ENCODE measurements around the gene NR3C2.
A peak's percentile ranks its signal among the peaks of the same experiment; 100 is the strongest.

The NR3C2 gene

GRCh38 chr4:148056879-148057278, 385.3 kb downstream of the NR3C2 start:
- Histone ChIP-seq H3K9me3 (ENCODE audit: severe bottlenecking) (no peaks in the 10 kb centered on the region), H3K27ac (ENCODE audit: poor library complexity, severe bottlenecking) (no peak overlapping the region), H3K4me1 (ENCODE audit: insufficient read depth, poor library complexity, severe bottlenecking) (no peaks in the 10 kb centered on the region), H3K4me3 (ENCODE audit: severe bottlenecking) (no peak overlapping the region), H3K36me3 (ENCODE audit: low read depth) (no peaks in the 10 kb centered on the region), H3K27me3 (ENCODE audit: insufficient read depth, poor library complexity, severe bottlenecking) (no peaks in the 10 kb centered on the region)
- TF ChIP-seq CTCF (IDR thresholded peaks at IDR 0.05; ENCODE audit: poor library complexity, severe bottlenecking), result no peak
- ATAC-seq (ENCODE audit: low read depth) (peak; percentile 36; the same call in 1 of the 3 replicates), DNase-seq (ENCODE audit: low spot score) (no peak)

- H3K9me3 ChIP-seq (ENCODE audit: severe bottlenecking), result no peaks in the 10 kb centered on the region
- no peaks in the 10 kb centered on the region for H3K36me3 ChIP-seq (ENCODE audit: low read depth)
- no peak for DNase-seq (ENCODE audit: low spot score)
- H3K4me3 ChIP-seq (ENCODE audit: severe bottlenecking), result no peak overlapping the region
- no peak for ATAC-seq (ENCODE audit: low read depth)
- H3K27ac ChIP-seq (ENCODE audit: poor library complexity, severe bottlenecking), result no peak overlapping the region
- no peak for TF ChIP-seq CTCF (IDR thresholded peaks at IDR 0.05; ENCODE audit: poor library complexity, severe bottlenecking)
- H3K27me3 ChIP-seq (ENCODE audit: insufficient read depth, poor library complexity, severe bottlenecking), result no peaks in the 10 kb centered on the region
- no peaks in the 10 kb centered on the region for H3K4me1 ChIP-seq (ENCODE audit: insufficient read depth, poor library complexity, severe bottlenecking)
Observed at GRCh38 chr4:148055844-148056243, 386.4 kb downstream of the NR3C2 start.

- ATAC-seq (ENCODE audit: low read depth) (no peak), DNase-seq (ENCODE audit: low spot score) (no peak)
- no peak overlapping the region for H3K27ac ChIP-seq (ENCODE audit: poor library complexity, severe bottlenecking)
- H3K4me1 ChIP-seq (ENCODE audit: insufficient read depth, poor library complexity, severe bottlenecking), result no peaks in the 10 kb centered on the region
- H3K4me3 ChIP-seq (ENCODE audit: severe bottlenecking), result no peak overlapping the region
- H3K27me3 ChIP-seq (ENCODE audit: insufficient read depth, poor library complexity, severe bottlenecking), result no peaks in the 10 kb centered on the region
- TF ChIP-seq CTCF (IDR thresholded peaks at IDR 0.05; ENCODE audit: poor library complexity, severe bottlenecking), result no peak
- no peaks in the 10 kb centered on the region for H3K36me3 ChIP-seq (ENCODE audit: low read depth)
- no peaks in the 10 kb centered on the region for H3K9me3 ChIP-seq (ENCODE audit: severe bottlenecking)
Observed at GRCh38 chr4:148054275-148054674, 387.9 kb downstream of the NR3C2 start.

- H3K27me3 ChIP-seq (ENCODE audit: insufficient read depth, poor library complexity, severe bottlenecking), result no peaks in the 10 kb centered on the region
- no peaks in the 10 kb centered on the region for H3K36me3 ChIP-seq (ENCODE audit: low read depth)
- no peak for ATAC-seq (ENCODE audit: low read depth)
- no peak overlapping the region for H3K27ac ChIP-seq (ENCODE audit: poor library complexity, severe bottlenecking)
- H3K9me3 ChIP-seq (ENCODE audit: severe bottlenecking), result no peaks in the 10 kb centered on the region
- TF ChIP-seq CTCF (IDR thresholded peaks at IDR 0.05; ENCODE audit: poor library complexity, severe bottlenecking), result no peak
- no peak overlapping the region for H3K4me3 ChIP-seq (ENCODE audit: severe bottlenecking)
- no peaks in the 10 kb centered on the region for H3K4me1 ChIP-seq (ENCODE audit: insufficient read depth, poor library complexity, severe bottlenecking)
- no peak for DNase-seq (ENCODE audit: low spot score)
Observed at GRCh38 chr4:148053298-148054003, 388.8 kb downstream of the NR3C2 start.

- Histone ChIP-seq H3K9me3 (ENCODE audit: severe bottlenecking) (no peaks in the 10 kb centered on the region), H3K4me1 (ENCODE audit: insufficient read depth, poor library complexity, severe bottlenecking) (no peaks in the 10 kb centered on the region), H3K36me3 (ENCODE audit: low read depth) (peaks cover 5% of the 10 kb centered on the region; the same call in 1 of the 2 replicates), H3K27me3 (ENCODE audit: insufficient read depth, poor library complexity, severe bottlenecking) (no peaks in the 10 kb centered on the region), H3K4me3 (ENCODE audit: severe bottlenecking) (no peak overlapping the region), H3K27ac (ENCODE audit: poor library complexity, severe bottlenecking) (no peak overlapping the region)
- ATAC-seq (ENCODE audit: low read depth) (no peak), DNase-seq (ENCODE audit: low spot score) (no peak)
- TF ChIP-seq CTCF (IDR thresholded peaks at IDR 0.05; ENCODE audit: poor library complexity, severe bottlenecking), result no peak
Observed at GRCh38 chr4:148052448-148052847, 389.8 kb downstream of the NR3C2 start.
